Endothelial cell (in vitro differentiated cells): ENCODE data around the gene CADM1. TPM values are rescaled to one million over a fixed set of nuclear protein-coding genes. Genes with fewer than 3 reads are reported as not detected.

Experiments used
- DNase-seq: peaks from one replicate; pipeline ENCODE4 v3.0.0; 2021; ENCODE audit warnings: low spot score
- H3K27ac Mint-ChIP-seq: one replicate; pipeline ENCODE4 v1.8.0; 2021; ENCODE audit warnings: mixed read lengths, inconsistent platforms; ENCODE audit not compliant: unreplicated experiment
- H3K27me3 Mint-ChIP-seq: one replicate; pipeline ENCODE4 v1.8.0; 2021; ENCODE audit warnings: mild to moderate bottlenecking, moderate library complexity, mixed read lengths, inconsistent platforms; ENCODE audit not compliant: unreplicated experiment
- H3K36me3 Mint-ChIP-seq: one replicate; pipeline ENCODE4 v1.8.0; 2021; ENCODE audit warnings: mild to moderate bottlenecking, low read depth, mixed read lengths, inconsistent platforms; ENCODE audit not compliant: unreplicated experiment
- H3K4me1 Mint-ChIP-seq: one replicate; pipeline ENCODE4 v1.8.0; 2021; ENCODE audit warnings: mild to moderate bottlenecking, mixed read lengths, inconsistent platforms; ENCODE audit not compliant: unreplicated experiment
- H3K4me3 Mint-ChIP-seq: one replicate; pipeline ENCODE4 v1.8.0; 2021; ENCODE audit warnings: mild to moderate bottlenecking, mixed read lengths, inconsistent platforms; ENCODE audit not compliant: unreplicated experiment
- H3K9me3 Mint-ChIP-seq: one replicate; pipeline ENCODE4 v1.8.0; 2021; ENCODE audit warnings: mixed read lengths, inconsistent platforms; ENCODE audit not compliant: unreplicated experiment
- CTCF ChIP-seq: fragments of 200-600 bp; sonication (generic); IDR thresholded peaks from one replicate; pipeline ENCODE4 v1.5.0; 2021; ENCODE audit warnings: antibody characterized with exemption; ENCODE audit not compliant: unreplicated experiment
- total RNA-seq: library from RNA; stranded (reverse); fragmentation: NEBNext Ultra II Directional; extraction: Animal tissue kit (Norgen Biotek cat#: 25700); gene quantifications from one replicate; pipeline ENCODE4 v1.2.1, GENCODE V29; 2021; ENCODE audit not compliant: unreplicated experiment

CADM1 gene
- total RNA-seq, 1 donor from 2014 or later = 65.5 TPM

GRCh38 chr11:115503083-115503885 is 931 bp downstream of the CADM1 start:
- Mint-ChIP-seq H3K4me1 (peaks cover 10% of the 10 kb centered on the region), H3K27ac (peak overlapping the region; percentile 84), H3K4me3 (peak overlapping the region; percentile 92), H3K9me3 (no peaks in the 10 kb centered on the region), H3K36me3 (no peaks in the 10 kb centered on the region), H3K27me3 (peaks cover 6% of the 10 kb centered on the region)
- TF ChIP-seq CTCF = no peak
- DNase-seq = peak; percentile 69

DNA sequence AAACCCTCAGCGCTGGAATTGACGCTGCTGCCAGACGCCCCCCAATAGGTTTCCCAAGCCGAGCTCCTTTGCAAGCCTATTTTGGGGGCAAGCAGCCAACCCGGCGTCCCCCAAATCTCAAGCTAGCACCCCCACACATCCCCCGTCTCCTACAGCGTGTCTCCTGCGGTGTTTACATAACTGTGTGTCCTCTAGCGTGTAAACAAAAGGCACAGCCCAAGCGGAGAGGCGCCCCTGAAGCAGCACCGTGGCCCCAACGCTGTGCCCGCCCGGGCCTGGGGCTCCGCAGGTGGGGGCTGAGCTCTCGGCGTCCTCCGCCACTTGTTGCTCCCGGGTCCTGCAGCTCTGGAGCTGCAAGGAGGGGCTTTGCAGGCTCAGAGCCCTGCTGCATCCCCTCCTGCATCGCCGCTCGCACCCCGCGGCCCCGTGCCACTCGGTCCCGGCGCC is 1.6 kb downstream of the CADM1 start:
- DNase-seq = peak; percentile 9
- no peaks in the 10 kb centered on the region for H3K36me3 Mint-ChIP-seq
- no peak overlapping the region for H3K4me3 Mint-ChIP-seq
- H3K27me3 Mint-ChIP-seq = peaks cover 6% of the 10 kb centered on the region
- no peak for TF ChIP-seq CTCF
- peaks cover 10% of the 10 kb centered on the region for H3K4me1 Mint-ChIP-seq
- H3K27ac Mint-ChIP-seq = no peak overlapping the region
- no peaks in the 10 kb centered on the region for H3K9me3 Mint-ChIP-seq

DNA sequence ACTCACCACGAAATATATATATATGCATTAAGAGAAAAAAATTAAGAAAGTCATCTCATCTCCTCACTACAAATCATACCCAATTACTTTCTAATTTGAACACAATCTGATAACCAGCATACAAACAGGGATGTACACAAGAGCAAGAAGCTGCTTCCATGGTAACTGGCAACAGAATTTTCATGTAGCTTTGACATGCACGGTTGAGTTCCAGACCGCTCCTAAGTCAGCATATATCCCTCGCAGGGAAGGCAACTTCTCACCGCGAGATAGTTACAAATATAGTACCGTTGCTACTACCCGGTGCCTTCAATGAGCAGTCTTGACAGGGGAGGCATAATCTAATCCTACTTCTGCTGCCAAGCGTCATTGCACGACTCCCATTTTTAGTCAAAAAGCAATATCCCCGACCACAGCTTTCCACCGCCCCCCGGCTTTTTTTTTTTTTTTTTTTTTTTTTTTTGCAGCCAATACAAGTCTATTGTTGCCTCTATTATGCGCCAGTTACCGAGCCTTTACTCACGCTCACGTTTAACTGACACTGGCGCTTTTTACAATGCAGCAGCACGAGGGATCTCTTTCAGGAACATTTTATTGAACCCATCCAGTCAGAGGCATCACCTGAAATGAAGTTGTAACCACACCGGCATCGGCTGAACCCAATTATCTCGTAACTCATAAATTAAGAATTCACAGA is 2.2 kb downstream of the CADM1 start:
- peaks cover 10% of the 10 kb centered on the region for H3K4me1 Mint-ChIP-seq
- DNase-seq = peak; percentile 10
- H3K4me3 Mint-ChIP-seq = no peak overlapping the region
- H3K27me3 Mint-ChIP-seq = peaks cover 6% of the 10 kb centered on the region
- no peak for TF ChIP-seq CTCF
- no peak overlapping the region for H3K27ac Mint-ChIP-seq
- H3K9me3 Mint-ChIP-seq = no peaks in the 10 kb centered on the region
- no peaks in the 10 kb centered on the region for H3K36me3 Mint-ChIP-seq

DNA sequence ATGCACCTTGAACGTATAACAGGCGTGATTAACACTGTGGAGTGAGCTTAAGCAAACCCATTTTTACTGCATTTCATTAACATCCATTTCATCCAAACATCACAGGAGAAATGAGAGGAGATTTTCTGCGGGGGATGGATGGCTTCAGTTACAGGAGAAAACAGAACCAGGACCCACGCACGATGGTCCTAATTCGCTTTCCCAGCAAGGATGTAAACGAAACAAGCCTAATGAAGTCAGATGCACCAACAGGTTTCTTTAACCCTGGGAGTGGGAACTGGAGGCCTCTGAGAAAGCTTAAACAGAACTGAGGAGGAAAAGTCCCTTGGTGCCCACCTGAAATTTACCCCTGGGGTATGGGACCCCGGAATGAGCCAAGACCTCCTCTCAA is 2.7 kb downstream of the CADM1 start:
- no peaks in the 10 kb centered on the region for H3K36me3 Mint-ChIP-seq
- H3K27me3 Mint-ChIP-seq = peaks cover 6% of the 10 kb centered on the region
- no peaks in the 10 kb centered on the region for H3K9me3 Mint-ChIP-seq
- DNase-seq = no peak
- TF ChIP-seq CTCF = no peak
- H3K4me3 Mint-ChIP-seq = no peak overlapping the region
- H3K4me1 Mint-ChIP-seq = peaks cover 12% of the 10 kb centered on the region
- no peak overlapping the region for H3K27ac Mint-ChIP-seq
